NCI-H187 (cell line): ENCODE results near the gene CSPG4.
"Not testable (repeated sequence)": the region's sequence is repeated elsewhere in the genome, so short reads cannot be mapped to it uniquely, and the experiment has no call there.

Experiments
- DNase-seq, 2 experiments: peaks; one replicate each; lab custom pipeline; 2025; lab: John Stamatoyannopoulos, UW

CSPG4 gene

GRCh38 chr15:75703440-75704262 lies 9.0 kb downstream of the CSPG4 start:
- DNase-seq = not testable (repeated sequence)

- no peak for DNase-seq
Measured at GRCh38 chr15:75702436-75702835, 10.2 kb downstream of the CSPG4 start.

GRCh38 chr15:75701071-75702003 lies 11.3 kb downstream of the CSPG4 start:
- not testable (repeated sequence) for DNase-seq

GRCh38 chr15:75699961-75700874 lies 12.4 kb downstream of the CSPG4 start:
- DNase-seq = not testable (repeated sequence)

- not testable (repeated sequence) for DNase-seq
Measured at GRCh38 chr15:75699517-75699916, 13.1 kb downstream of the CSPG4 start.

GRCh38 chr15:75697974-75698747 lies 14.5 kb downstream of the CSPG4 start:
- DNase-seq = not testable (repeated sequence)

- DNase-seq = no peak
Measured at GRCh38 chr15:75697523-75697922, 15.1 kb downstream of the CSPG4 start.

GRCh38 chr15:75696854-75697259 lies 15.8 kb downstream of the CSPG4 start:
- no peak for DNase-seq

- no peak for DNase-seq
Measured at GRCh38 chr15:75696311-75696720, 16.3 kb downstream of the CSPG4 start.

- no peak for DNase-seq
Measured at GRCh38 chr15:75695634-75696310, 16.9 kb downstream of the CSPG4 start.

GRCh38 chr15:75695220-75695619 lies 17.4 kb downstream of the CSPG4 start:
- DNase-seq = no peak

- DNase-seq = no peak
Measured at GRCh38 chr15:75694241-75695182, 18.1 kb downstream of the CSPG4 start.

GRCh38 chr15:75693501-75694240 lies 19.0 kb downstream of the CSPG4 start:
- DNase-seq = no peak

- not testable (repeated sequence) for DNase-seq
Measured at GRCh38 chr15:75693028-75693427, 19.6 kb downstream of the CSPG4 start.

GRCh38 chr15:75692311-75692710 lies 20.3 kb downstream of the CSPG4 start:
- DNase-seq = not testable (repeated sequence)

- DNase-seq = not testable (repeated sequence)
Measured at GRCh38 chr15:75689429-75689828, 23.2 kb downstream of the CSPG4 start.

- no peak for DNase-seq
Measured at GRCh38 chr15:75688831-75689230, 23.8 kb downstream of the CSPG4 start.

GRCh38 chr15:75688278-75688557 lies 24.4 kb downstream of the CSPG4 start:
- DNase-seq = no peak
